ENCODE data around the gene PBRM1. TPM values are rescaled to one million over a fixed set of nuclear protein-coding genes. Genes with fewer than 3 reads are reported as not detected.

Gene PBRM1
- total RNA-seq, 4 donors from 2014 or later = 51.6 to 78.7 (median 74.0) TPM

GRCh38 chr3:52705438-52705687 is 19.6 kb upstream of the PBRM1 start:
- WGBS, 2 donors = 0 to 1% methylated on average over 7 to 15 of the region's 25 CpGs
- H3K4me3 ChIP-seq (ENCODE audit: low read depth, poor library complexity, severe bottlenecking) = peak overlapping the region; percentile 63
- TF ChIP-seq, protein P1, sequence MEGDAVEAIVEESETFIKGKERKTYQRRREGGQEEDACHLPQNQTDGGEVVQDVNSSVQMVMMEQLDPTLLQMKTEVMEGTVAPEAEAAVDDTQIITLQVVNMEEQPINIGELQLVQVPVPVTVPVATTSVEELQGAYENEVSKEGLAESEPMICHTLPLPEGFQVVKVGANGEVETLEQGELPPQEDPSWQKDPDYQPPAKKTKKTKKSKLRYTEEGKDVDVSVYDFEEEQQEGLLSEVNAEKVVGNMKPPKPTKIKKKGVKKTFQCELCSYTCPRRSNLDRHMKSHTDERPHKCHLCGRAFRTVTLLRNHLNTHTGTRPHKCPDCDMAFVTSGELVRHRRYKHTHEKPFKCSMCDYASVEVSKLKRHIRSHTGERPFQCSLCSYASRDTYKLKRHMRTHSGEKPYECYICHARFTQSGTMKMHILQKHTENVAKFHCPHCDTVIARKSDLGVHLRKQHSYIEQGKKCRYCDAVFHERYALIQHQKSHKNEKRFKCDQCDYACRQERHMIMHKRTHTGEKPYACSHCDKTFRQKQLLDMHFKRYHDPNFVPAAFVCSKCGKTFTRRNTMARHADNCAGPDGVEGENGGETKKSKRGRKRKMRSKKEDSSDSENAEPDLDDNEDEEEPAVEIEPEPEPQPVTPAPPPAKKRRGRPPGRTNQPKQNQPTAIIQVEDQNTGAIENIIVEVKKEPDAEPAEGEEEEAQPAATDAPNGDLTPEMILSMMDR (IDR thresholded peaks at IDR 0.05) = no peak
- TF ChIP-seq POLR2A (IDR thresholded peaks at IDR 0.05) = no peak
- intact Hi-C loops (cut with DNase I; ENCODE audit: low total_unique reads) = no loop called here
- no peak for DNase-seq (ENCODE audit: low spot score in 2 of 2)

DNA sequence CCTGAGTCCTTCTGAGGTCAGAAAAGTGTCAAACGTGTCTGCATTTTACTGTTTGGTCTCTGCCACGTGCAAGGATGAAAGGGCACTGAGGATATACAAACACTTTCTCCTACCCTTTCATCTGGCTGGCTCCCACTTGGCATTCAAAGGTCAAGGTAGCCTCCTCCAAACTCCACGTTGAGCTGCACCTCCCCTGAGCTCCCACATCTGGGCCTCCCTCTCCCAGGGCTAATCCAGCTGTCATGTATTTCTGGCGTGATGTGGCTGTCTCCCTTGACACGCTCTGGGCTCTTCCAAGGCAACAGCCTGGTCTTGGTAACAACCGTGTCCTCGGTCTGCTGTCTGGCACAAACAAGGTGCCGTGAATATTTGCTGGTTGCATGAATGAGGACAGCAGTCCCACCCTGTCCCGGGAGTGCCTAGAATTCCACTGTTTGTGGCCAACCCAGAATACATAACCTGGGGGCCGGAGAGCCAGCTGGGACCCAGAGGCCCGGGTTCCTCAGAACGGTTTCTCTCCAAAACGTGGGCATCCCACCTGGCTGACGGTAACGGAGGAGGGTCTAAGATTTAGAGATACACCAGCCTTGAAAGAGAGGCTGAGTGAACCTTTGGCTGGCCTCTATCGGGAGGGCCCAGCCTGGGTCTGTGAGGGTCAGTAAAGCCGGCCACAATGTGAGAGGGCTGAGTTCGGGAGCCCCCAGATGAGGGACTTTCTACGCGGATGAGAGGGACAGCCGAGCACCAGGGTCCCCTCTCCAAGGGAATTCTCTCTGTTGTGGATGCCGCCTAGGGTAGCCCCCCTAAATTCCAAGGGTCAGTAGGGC is 19.1 kb upstream of the PBRM1 start:
- H3K4me3 ChIP-seq (ENCODE audit: low read depth, poor library complexity, severe bottlenecking) = peak overlapping the region; percentile 63
- DNase-seq (ENCODE audit: low spot score in 2 of 2) = peak in 1 of 2 donors; percentile 25
- WGBS, 2 donors = 0 to 1% methylated on average over 15 to 22 of the region's 22 CpGs
- TF ChIP-seq POLR2A (IDR thresholded peaks at IDR 0.05) = no peak
- TF ChIP-seq, protein P1 (IDR thresholded peaks at IDR 0.05) = no peak
- intact Hi-C loops (cut with DNase I; ENCODE audit: low total_unique reads) = no loop called here

- H3K4me3 ChIP-seq (ENCODE audit: low read depth, poor library complexity, severe bottlenecking) = no peak overlapping the region
- TF ChIP-seq, protein P1 (IDR thresholded peaks at IDR 0.05) = no peak
- no peak for TF ChIP-seq POLR2A (IDR thresholded peaks at IDR 0.05)
- WGBS, 2 donors = 86 to 88% methylated on average over 7 of the region's 7 CpGs
- no peak for DNase-seq (ENCODE audit: low spot score in 2 of 2)
- intact Hi-C loops (cut with DNase I; ENCODE audit: low total_unique reads) = no loop called here
These were observed 17.6 kb upstream of the PBRM1 start for GRCh38 chr3:52703341-52703740.

- intact Hi-C loops (cut with DNase I; ENCODE audit: low total_unique reads) = no loop called here
- no peak for TF ChIP-seq POLR2A (IDR thresholded peaks at IDR 0.05)
- TF ChIP-seq, protein P1 (IDR thresholded peaks at IDR 0.05) = no peak
- no peak overlapping the region for H3K4me3 ChIP-seq (ENCODE audit: low read depth, poor library complexity, severe bottlenecking)
- WGBS, 2 donors = 94 to 95% methylated on average over 4 of the region's 4 CpGs
- no peak for DNase-seq (ENCODE audit: low spot score in 2 of 2)
These were observed 11.9 kb upstream of the PBRM1 start for GRCh38 chr3:52697632-52697965.

DNA sequence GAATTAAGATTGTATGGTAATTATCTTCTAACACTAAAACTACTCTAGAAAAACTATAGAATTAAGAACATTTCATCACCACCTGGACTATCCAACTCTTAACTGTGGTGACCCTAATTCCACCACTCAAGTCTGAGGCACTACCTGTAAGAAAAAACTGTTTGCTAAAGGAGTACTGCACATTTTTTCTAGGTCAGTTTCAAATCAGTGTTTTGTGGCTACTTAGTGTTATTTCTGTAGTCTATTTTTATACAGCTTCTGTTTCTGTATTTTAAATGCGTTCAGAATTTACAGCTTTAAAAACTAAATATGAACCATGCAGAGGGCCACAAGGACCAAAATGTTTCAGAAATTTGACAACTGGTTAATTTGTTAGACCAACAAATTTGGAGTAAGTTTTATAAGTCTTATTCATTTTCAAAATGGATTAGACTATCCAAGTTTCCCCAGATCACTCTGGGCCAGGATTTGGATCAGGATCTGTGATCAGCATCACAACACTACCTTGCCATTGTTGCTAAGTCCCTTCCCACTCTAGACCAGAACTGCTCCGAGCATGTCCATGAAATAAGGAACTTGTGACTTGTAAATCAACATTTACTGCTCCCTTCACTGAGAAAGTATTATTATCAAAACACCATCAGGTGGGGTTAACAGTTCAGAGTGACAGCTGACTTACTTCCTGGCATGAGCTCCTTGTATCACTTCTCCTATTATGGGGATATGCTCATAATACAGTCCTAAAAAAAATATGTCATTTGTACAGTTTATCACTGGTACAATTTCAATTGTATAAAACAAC is 11.3 kb upstream of the PBRM1 start:
- intact Hi-C loops (cut with DNase I; ENCODE audit: low total_unique reads) = no loop called here
- WGBS, 2 donors = 68 to 81% methylated on average over 2 of the region's 2 CpGs
- no peak for DNase-seq (ENCODE audit: low spot score in 2 of 2)
- no peak overlapping the region for H3K4me3 ChIP-seq (ENCODE audit: low read depth, poor library complexity, severe bottlenecking)
- no peak for TF ChIP-seq POLR2A (IDR thresholded peaks at IDR 0.05)
- TF ChIP-seq, protein P1 (IDR thresholded peaks at IDR 0.05) = no peak
